ENCODE measurements around the gene HOXC13.

HOXC13 gene

GRCh38 chr12:53954694-53955035, 16.0 kb downstream of the HOXC13 start, which contains the start of gene HOXC12:
HOXC12 (plus strand) TSS chr12:53954903; CDS start chr12:53954930, 27 bp downstream.
- in situ Hi-C loops (cut with MboI; ENCODE audit: low sequenced_read_pairs) = no loop called here

- in situ Hi-C loops (cut with MboI; ENCODE audit: low sequenced_read_pairs) = no loop called here
Measured at GRCh38 chr12:53955036-53955775, 16.6 kb downstream of the HOXC13 start.

DNA sequence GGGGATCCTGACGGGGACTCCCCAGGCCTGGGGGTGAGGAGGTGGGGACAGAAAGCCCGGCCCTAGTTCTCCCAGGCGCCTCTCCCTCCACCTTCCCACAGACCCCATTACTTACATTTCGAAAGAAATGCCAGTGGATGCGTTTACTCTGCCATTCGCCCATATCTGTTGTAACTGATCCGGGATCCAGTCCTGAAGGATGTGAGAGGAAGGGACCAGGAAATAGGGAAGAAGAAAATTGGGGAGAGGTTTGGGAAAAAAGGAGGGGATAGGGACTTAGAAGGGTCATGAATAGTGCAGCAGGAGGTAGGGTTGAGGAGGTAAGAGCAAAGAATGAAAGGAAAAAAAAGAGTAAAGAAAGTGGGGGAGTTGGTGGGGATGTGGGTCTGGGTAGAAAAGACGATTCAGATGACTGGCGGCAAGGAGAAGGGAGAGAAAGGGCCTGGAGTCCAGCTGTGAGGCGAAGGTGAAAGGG, 17.2 kb downstream of the HOXC13 start:
- in situ Hi-C loops (cut with MboI; ENCODE audit: low sequenced_read_pairs) = no loop called here

GRCh38 chr12:53956251-53956887, 17.7 kb downstream of the HOXC13 start:
- in situ Hi-C loops (cut with MboI; ENCODE audit: low sequenced_read_pairs) = no loop called here

- in situ Hi-C loops (cut with MboI; ENCODE audit: low sequenced_read_pairs) = no loop called here
Measured at GRCh38 chr12:53956914-53957536, 18.4 kb downstream of the HOXC13 start.

- in situ Hi-C loops (cut with MboI; ENCODE audit: low sequenced_read_pairs) = no loop called here
Measured at GRCh38 chr12:53958128-53958527, 19.5 kb downstream of the HOXC13 start.

- in situ Hi-C loops (cut with MboI; ENCODE audit: low sequenced_read_pairs) = no loop called here
Measured at GRCh38 chr12:53959314-53959713, 20.7 kb downstream of the HOXC13 start.

GRCh38 chr12:53960187-53961024, 21.8 kb downstream of the HOXC13 start:
- in situ Hi-C loops (cut with MboI; ENCODE audit: low sequenced_read_pairs) = no loop called here

GRCh38 chr12:53961025-53961761, 22.6 kb downstream of the HOXC13 start:
- in situ Hi-C loops (cut with MboI; ENCODE audit: low sequenced_read_pairs) = no loop called here

DNA sequence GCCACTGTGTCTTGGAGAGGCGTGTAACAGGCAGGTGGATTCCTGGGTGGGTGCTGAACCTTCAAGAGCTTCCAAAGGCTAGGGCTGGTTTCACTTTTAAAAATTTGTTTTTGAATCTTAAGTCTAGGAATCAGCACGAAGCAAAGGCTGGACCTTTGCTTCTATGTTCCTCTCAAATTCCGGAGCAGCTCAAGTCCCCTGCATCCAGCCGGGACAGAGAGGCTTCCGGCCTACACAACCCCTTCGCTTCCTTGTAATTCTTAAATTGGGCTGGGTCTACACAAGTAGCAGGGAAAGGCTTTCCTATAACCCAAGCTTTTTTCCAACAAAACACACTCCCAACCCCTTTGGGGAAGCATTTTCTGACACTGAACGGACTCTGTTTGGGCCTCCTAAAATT, 24.4 kb downstream of the HOXC13 start:
- in situ Hi-C loops (cut with MboI; ENCODE audit: low sequenced_read_pairs) = no loop called here

DNA sequence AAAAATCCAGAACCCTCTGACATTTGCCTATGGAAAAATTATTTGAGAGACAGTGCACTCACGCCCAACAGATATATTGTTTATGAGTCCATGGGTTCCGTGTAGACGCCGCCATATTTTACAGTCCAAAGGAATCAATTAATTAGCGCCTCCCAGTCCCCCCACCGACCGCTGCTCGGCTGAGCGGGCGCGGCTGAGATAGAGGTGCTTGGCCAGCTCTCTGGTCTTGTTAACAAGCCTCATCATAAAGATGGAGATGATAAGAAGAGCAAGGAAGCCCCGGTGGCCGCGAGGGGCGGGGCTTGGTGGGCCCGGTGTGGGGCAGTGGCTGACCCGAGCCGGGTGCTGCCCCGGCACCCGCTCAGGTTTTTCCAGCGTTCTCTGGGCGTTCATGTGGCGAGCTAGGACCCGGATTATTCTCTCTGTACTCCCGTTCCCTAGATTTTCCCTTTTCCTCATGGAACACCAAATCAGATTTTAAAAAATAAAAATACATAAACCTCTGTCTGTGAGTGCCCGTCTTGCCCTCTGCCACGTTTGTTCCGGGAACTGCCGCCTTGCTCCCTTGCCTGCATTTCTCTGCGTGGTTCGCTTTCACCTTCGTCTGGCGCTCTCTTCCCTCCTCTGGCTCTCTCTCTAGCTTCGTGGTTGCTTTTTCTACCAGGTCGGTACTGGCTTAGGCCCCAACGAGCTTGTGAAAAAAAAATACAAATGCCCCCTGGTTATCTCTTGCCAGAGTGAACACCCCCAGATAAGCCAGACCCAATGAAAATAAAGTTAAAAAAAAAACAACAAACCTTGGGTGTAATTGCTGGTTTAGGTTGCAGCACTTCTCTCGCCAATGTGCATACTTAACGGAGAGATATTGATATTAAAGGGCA, 25.0 kb downstream of the HOXC13 start:
- in situ Hi-C loops (cut with MboI; ENCODE audit: low sequenced_read_pairs) = no loop called here

GRCh38 chr12:53964315-53964713, 25.7 kb downstream of the HOXC13 start:
- in situ Hi-C loops (cut with MboI; ENCODE audit: low sequenced_read_pairs) = no loop called here

GRCh38 chr12:53965281-53966084, 26.9 kb downstream of the HOXC13 start:
- in situ Hi-C loops (cut with MboI; ENCODE audit: low sequenced_read_pairs) = no loop called here

- in situ Hi-C loops (cut with MboI; ENCODE audit: low sequenced_read_pairs) = no loop called here
Measured at GRCh38 chr12:53966085-53966384, 27.4 kb downstream of the HOXC13 start.

- in situ Hi-C loops (cut with MboI; ENCODE audit: low sequenced_read_pairs) = no loop called here
Measured at GRCh38 chr12:53966385-53967133, 27.9 kb downstream of the HOXC13 start.

- in situ Hi-C loops (cut with MboI; ENCODE audit: low sequenced_read_pairs) = no loop called here
Measured at GRCh38 chr12:53967421-53967925, 28.8 kb downstream of the HOXC13 start.

DNA sequence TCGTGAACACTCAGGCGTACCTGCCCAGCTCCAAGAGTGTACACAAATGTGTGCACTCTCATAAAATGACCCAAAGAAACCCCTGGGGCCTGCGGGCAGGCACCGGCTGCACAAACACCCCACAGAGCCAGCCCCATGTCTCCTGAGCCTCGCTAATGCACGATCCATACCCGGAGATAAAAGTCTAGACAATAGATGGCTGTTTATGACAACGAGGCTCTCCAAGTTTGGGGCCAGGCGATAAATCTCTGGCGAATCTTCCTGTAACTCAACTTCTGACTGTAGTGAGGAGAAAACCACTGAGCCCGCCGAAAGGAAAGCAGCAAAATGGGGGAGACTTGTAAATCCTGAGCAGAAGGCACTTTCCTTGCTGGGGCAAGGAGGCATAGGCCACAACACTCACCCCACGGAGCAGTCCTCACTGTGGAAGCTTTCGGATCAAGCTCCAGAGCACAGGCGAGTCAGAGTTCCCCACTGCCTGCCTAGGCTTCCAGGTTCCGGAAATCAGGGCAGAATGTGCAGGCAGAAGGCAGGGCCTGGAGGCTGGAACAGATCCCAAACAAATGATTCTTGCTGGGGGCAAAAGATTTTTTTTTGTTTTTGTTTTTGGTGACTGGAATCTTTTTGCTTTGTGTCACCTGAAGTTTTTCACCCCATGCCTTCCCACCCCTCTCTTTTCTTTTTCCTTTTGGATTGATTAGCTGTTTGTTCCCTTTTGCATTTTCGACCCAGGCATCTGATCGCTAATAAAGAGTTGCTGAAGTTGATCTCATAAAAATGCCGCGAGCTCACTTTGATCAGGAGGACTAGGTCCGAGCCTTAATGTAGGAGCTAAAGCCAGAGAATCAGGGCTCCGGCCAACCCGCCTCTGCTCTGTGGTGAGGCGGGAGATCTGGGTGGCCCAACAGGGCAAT, 29.8 kb downstream of the HOXC13 start:
- in situ Hi-C loops (cut with MboI; ENCODE audit: low sequenced_read_pairs) = no loop called here

All from HL-60/S4 (cell line).